Liver (tissue), 9 donors: ENCODE results near the gene TET3. TPM values are rescaled to one million over a fixed set of nuclear protein-coding genes. Genes with fewer than 3 reads are reported as not detected.
A peak's percentile ranks its signal among the peaks of the same experiment; 100 is the strongest.

Source experiments
- DNase-seq: peaks from one replicate; pipeline ENCODE4 v3.0.0-alpha.2; 2017; ENCODE audit warnings: low spot score
- H3K27ac ChIP-seq, 2 donors: one replicate each; pipeline ENCODE4 v1.7.0; 2013; ENCODE audit warnings: inconsistent platforms in 2 of 2, low read length in 2 of 2, control low read depth in 1 of 2, low read depth in 1 of 2, mild to moderate bottlenecking in 1 of 2
- H3K27me3 ChIP-seq, 4 donors: one replicate each; pipeline versions ENCODE4 v1.6.1 to v1.7.0; 2013; ENCODE audit warnings: low read length in 3 of 4, inconsistent platforms in 1 of 4, mild to moderate bottlenecking in 1 of 4, moderate library complexity in 1 of 4; ENCODE audit not compliant: control insufficient read depth in 4 of 4, insufficient read depth in 4 of 4
- H3K36me3 ChIP-seq, 4 donors: one replicate each; pipeline versions ENCODE4 v1.6.1 to v1.7.0; 2013; ENCODE audit warnings: low read length in 3 of 4, mild to moderate bottlenecking in 3 of 4, low read depth in 1 of 4, moderate library complexity in 1 of 4; ENCODE audit not compliant: control insufficient read depth in 4 of 4, insufficient read depth in 3 of 4
- H3K4me1 ChIP-seq, 4 donors: one replicate each; pipeline versions ENCODE4 v1.6.1 to v1.7.0; 2013; ENCODE audit warnings: low read length in 3 of 4, mild to moderate bottlenecking in 3 of 4, moderate library complexity in 1 of 4; ENCODE audit not compliant: control insufficient read depth in 4 of 4, insufficient read depth in 4 of 4
- H3K4me3 ChIP-seq, 3 donors: one replicate each; pipeline versions ENCODE4 v1.6.1 to v1.7.0; 2013; ENCODE audit warnings: low read length in 3 of 3, control low read depth in 1 of 3, low read depth in 1 of 3, mild to moderate bottlenecking in 1 of 3
- H3K9ac ChIP-seq, 2 donors: one replicate each; pipeline ENCODE4 v1.7.0; 2013; ENCODE audit warnings: low read length in 2 of 2, mild to moderate bottlenecking in 2 of 2, moderate library complexity in 2 of 2, control low read depth in 1 of 2, low read depth in 1 of 2
- H3K9me3 ChIP-seq, 4 donors: one replicate each; pipeline versions ENCODE4 v1.6.1 to v1.7.0; 2013; ENCODE audit warnings: low read length in 3 of 4; ENCODE audit not compliant: control insufficient read depth in 4 of 4
- EGR1 ChIP-seq, 2 donors: IDR thresholded peaks; 2 replicates each; pipeline ENCODE4 v1.6.1; 2016 to 2018; ENCODE audit warnings: antibody characterized with exemption in 2 of 2, low read depth in 2 of 2
- FOXA1 ChIP-seq: IDR thresholded peaks from 2 replicates; pipeline ENCODE4 v1.6.1; 2016; ENCODE audit warnings: antibody characterized with exemption
- FOXA2 ChIP-seq: IDR thresholded peaks from 2 replicates; pipeline ENCODE4 v1.6.1; 2016; ENCODE audit warnings: antibody characterized with exemption
- GABPA ChIP-seq, 2 donors: IDR thresholded peaks in 1 of 2; conservative IDR thresholded peaks in 1 of 2; 2 replicates each; pipeline ENCODE4 v1.6.1; 2016; ENCODE audit warnings: antibody characterized with exemption in 2 of 2, mild to moderate bottlenecking in 1 of 2, moderate library complexity in 1 of 2
- HNF4A ChIP-seq, 2 donors: conservative IDR thresholded peaks; 2 replicates each; pipeline ENCODE4 v1.6.1; 2016; ENCODE audit warnings: antibody characterized with exemption in 2 of 2, mild to moderate bottlenecking in 2 of 2
- HNF4G ChIP-seq: IDR thresholded peaks from 2 replicates; pipeline ENCODE4 v1.6.1; 2016; ENCODE audit warnings: antibody characterized with exemption
- JUND ChIP-seq, 2 donors: IDR thresholded peaks; 2 replicates each; pipeline ENCODE4 v1.6.1; 2016; ENCODE audit warnings: antibody characterized with exemption in 2 of 2
- NR2F2 ChIP-seq: IDR thresholded peaks from 2 replicates; pipeline ENCODE4 v1.6.1; 2016; ENCODE audit warnings: antibody characterized with exemption
- RAD21 ChIP-seq, 2 donors: IDR thresholded peaks; 2 replicates each; pipeline ENCODE4 v1.6.1; 2016; ENCODE audit warnings: antibody characterized with exemption in 2 of 2, mild to moderate bottlenecking in 2 of 2
- RXRA ChIP-seq, 2 donors: IDR thresholded peaks; 2 replicates each; pipeline ENCODE4 v1.6.1; 2017 to 2018; ENCODE audit warnings: antibody characterized with exemption in 2 of 2, mild to moderate bottlenecking in 1 of 2
- SP1 ChIP-seq: IDR thresholded peaks from 2 replicates; pipeline ENCODE4 v1.6.1; 2018; ENCODE audit warnings: antibody characterized with exemption, mild to moderate bottlenecking
- TAF1 ChIP-seq: conservative IDR thresholded peaks from 2 replicates; pipeline ENCODE4 v1.6.1; 2016; ENCODE audit warnings: antibody characterized with exemption, mild to moderate bottlenecking
- YY1 ChIP-seq: IDR thresholded peaks from 2 replicates; pipeline ENCODE4 v1.6.1; 2016; ENCODE audit warnings: antibody characterized with exemption, mild to moderate bottlenecking
- WGBS: extraction: QIAGEN DNeasy Blood & Tissue Kit; methylation state at CpG from one replicate; pipeline ENCODE4 v1.1.7; 2013; 5-methylcytosine and 5-hydroxymethylcytosine counted together
- polyA plus RNA-seq, 2 donors: library from polyadenylated mRNA; stranded (reverse) in 1 of 2; unstranded in 1 of 2; fragments of 200-250 nt in 1 of 2; fragments of >200 nt in 1 of 2; fragmentation: Nextera tagmentation in 1 of 2; extraction: Ambion mirVana in 1 of 2; gene quantifications; one replicate each; pipeline versions ENCODE4 v1.2.1 to v1.2.3, GENCODE V29; 2013 to 2015
- total RNA-seq, 2 donors: library from RNA; depleted of rRNA; stranded (reverse); fragments of >200 nt; gene quantifications; one replicate each; pipeline ENCODE4 v1.2.3, GENCODE V29; 2014
- TF ChIP-seq, protein P1 (sequence below): IDR thresholded peaks from 2 replicates; pipeline ENCODE4 v1.6.1; 2016; ENCODE audit warnings: antibody characterized with exemption, mild to moderate bottlenecking
- TF ChIP-seq, protein P2 (sequence below): fragments of 150-350 bp; IDR thresholded peaks from 2 replicates; pipeline ENCODE4 v1.5.1; 2017; ENCODE audit warnings: improper control_type of control experiment, low read depth, low read length; ENCODE audit not compliant: missing input control
- TF ChIP-seq, protein P3 (sequence below): IDR thresholded peaks from 2 replicates; pipeline ENCODE4 v1.6.1; 2016; ENCODE audit warnings: antibody characterized with exemption
- TF ChIP-seq, protein P4 (sequence below): IDR thresholded peaks from 2 replicates; pipeline ENCODE4 v1.6.1; 2016; ENCODE audit warnings: antibody characterized with exemption
- TF ChIP-seq, protein P5 (sequence below): IDR thresholded peaks from 2 replicates; pipeline ENCODE4 v1.6.1; 2016; ENCODE audit warnings: antibody characterized with exemption
- donor health status: healthy.
- donor health status: healthy.
- donor health status: healthy.
- donor health status: healthy.
- donor health status: healthy.

TET3 gene
- total and polyA plus RNA-seq, 4 donors, result 0.89 to 16.2 (median 3.2) TPM

DNA sequence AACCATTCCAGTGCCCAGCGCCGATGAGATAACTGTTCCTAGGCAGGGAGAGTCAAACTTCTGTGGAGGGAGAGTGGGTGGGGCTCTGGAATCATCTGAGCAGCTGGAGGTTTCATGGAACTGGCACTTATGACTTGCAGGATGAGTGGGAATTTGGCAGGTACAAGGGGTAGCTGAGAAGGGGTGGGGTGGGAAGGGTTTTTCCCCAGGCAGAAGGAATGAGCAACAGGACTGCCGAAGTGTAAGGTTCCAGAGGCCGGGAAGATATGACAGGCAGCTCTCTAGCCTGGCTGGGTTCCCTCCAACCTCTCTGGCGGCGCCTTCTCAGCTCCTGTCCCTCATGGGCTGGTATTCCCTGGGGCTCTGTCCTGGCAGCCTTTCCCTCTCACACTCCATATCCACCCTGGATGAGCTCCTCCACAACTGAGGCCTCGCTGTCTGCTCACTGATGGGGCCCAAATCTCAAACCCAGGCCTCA, 2.5 kb upstream of the TET3 start (continued):
- TF ChIP-seq, protein P1, sequence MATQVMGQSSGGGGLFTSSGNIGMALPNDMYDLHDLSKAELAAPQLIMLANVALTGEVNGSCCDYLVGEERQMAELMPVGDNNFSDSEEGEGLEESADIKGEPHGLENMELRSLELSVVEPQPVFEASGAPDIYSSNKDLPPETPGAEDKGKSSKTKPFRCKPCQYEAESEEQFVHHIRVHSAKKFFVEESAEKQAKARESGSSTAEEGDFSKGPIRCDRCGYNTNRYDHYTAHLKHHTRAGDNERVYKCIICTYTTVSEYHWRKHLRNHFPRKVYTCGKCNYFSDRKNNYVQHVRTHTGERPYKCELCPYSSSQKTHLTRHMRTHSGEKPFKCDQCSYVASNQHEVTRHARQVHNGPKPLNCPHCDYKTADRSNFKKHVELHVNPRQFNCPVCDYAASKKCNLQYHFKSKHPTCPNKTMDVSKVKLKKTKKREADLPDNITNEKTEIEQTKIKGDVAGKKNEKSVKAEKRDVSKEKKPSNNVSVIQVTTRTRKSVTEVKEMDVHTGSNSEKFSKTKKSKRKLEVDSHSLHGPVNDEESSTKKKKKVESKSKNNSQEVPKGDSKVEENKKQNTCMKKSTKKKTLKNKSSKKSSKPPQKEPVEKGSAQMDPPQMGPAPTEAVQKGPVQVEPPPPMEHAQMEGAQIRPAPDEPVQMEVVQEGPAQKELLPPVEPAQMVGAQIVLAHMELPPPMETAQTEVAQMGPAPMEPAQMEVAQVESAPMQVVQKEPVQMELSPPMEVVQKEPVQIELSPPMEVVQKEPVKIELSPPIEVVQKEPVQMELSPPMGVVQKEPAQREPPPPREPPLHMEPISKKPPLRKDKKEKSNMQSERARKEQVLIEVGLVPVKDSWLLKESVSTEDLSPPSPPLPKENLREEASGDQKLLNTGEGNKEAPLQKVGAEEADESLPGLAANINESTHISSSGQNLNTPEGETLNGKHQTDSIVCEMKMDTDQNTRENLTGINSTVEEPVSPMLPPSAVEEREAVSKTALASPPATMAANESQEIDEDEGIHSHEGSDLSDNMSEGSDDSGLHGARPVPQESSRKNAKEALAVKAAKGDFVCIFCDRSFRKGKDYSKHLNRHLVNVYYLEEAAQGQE, result no peak
- TF ChIP-seq HNF4A (conservative IDR thresholded peaks at IDR 0.05), result no peak

DNA sequence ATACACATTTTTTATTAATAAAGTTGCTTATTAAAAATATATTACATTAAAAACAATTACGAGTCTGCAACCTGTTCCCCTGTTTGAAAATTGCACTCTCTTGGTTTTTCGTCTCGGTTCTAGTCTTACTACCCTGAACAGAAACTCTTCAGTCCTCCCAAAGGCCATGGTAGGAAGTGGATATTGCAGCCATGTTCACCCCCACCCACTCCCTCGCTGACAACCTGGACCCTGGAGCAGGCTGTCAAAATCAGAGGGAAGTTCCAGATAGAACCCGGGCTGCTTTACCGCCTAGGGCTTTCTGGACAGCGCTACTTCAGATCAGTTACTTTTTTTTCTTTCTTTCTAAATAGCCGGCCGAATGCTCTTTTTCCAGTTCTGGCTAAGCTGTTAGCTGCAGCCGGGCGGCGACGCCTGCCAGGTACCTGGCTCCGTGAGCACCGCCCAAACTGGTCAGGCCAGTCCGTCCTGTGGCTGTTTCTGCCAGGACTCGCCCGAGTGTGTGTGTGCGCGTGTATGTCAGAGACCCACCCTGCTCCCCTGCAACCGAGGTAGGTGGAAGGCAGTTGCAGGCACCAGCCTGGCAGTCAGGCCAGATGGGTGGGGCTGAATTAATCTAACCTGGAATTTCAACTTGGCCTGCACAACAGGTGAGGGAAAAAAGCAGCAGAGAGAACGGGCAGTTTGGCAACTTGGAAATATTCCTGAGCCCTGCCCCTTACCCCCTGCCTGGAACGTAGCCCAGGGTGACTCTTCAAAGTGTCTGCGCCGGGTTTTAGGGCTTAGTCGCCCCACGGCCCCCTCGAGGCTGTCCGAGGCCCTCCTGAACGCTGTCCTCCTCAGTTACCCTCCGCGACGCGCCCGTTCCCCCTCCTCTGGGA, 1.1 kb upstream of the TET3 start:
- no peaks in the 10 kb centered on the region for H3K9me3 ChIP-seq
- peak; percentile 63 for DNase-seq
- TF ChIP-seq RXRA (IDR thresholded peaks at IDR 0.05) (peak in 1 of 2 donors; percentile 40), HNF4G (no peak), FOXA2 (no peak), YY1 (peak; percentile 29), FOXA1 (no peak), SP1 (peak; percentile 76), RAD21 (IDR thresholded peaks at IDR 0.05) (peak; percentile 12 to 29), EGR1 (IDR thresholded peaks at IDR 0.05; ENCODE audit: low read depth in 2 of 2) (no peak), TAF1 (no peak), NR2F2 (no peak), GABPA (IDR thresholded peaks at IDR 0.05 in 1 of 2, conservative IDR thresholded peaks at IDR 0.05 in 1 of 2) (no peak), HNF4A (conservative IDR thresholded peaks at IDR 0.05) (peak; percentile 37 to 49), JUND (IDR thresholded peaks at IDR 0.05) (no peak)
- TF ChIP-seq, protein P2, sequence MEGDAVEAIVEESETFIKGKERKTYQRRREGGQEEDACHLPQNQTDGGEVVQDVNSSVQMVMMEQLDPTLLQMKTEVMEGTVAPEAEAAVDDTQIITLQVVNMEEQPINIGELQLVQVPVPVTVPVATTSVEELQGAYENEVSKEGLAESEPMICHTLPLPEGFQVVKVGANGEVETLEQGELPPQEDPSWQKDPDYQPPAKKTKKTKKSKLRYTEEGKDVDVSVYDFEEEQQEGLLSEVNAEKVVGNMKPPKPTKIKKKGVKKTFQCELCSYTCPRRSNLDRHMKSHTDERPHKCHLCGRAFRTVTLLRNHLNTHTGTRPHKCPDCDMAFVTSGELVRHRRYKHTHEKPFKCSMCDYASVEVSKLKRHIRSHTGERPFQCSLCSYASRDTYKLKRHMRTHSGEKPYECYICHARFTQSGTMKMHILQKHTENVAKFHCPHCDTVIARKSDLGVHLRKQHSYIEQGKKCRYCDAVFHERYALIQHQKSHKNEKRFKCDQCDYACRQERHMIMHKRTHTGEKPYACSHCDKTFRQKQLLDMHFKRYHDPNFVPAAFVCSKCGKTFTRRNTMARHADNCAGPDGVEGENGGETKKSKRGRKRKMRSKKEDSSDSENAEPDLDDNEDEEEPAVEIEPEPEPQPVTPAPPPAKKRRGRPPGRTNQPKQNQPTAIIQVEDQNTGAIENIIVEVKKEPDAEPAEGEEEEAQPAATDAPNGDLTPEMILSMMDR, result no peak
- TF ChIP-seq, protein P3, sequence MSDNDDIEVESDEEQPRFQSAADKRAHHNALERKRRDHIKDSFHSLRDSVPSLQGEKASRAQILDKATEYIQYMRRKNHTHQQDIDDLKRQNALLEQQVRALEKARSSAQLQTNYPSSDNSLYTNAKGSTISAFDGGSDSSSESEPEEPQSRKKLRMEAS, result peak; percentile 39
- TF ChIP-seq, protein P4, sequence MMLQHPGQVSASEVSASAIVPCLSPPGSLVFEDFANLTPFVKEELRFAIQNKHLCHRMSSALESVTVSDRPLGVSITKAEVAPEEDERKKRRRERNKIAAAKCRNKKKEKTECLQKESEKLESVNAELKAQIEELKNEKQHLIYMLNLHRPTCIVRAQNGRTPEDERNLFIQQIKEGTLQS, result no peak
- TF ChIP-seq, protein P5, sequence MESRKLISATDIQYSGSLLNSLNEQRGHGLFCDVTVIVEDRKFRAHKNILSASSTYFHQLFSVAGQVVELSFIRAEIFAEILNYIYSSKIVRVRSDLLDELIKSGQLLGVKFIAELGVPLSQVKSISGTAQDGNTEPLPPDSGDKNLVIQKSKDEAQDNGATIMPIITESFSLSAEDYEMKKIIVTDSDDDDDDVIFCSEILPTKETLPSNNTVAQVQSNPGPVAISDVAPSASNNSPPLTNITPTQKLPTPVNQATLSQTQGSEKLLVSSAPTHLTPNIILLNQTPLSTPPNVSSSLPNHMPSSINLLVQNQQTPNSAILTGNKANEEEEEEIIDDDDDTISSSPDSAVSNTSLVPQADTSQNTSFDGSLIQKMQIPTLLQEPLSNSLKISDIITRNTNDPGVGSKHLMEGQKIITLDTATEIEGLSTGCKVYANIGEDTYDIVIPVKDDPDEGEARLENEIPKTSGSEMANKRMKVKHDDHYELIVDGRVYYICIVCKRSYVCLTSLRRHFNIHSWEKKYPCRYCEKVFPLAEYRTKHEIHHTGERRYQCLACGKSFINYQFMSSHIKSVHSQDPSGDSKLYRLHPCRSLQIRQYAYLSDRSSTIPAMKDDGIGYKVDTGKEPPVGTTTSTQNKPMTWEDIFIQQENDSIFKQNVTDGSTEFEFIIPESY, result no peak
- TF ChIP-seq, protein P1, result no peak
- H3K27me3 ChIP-seq, result peaks cover 0 to 3% (median 0%) of the 10 kb centered on the region in 4 donors
- H3K4me1 ChIP-seq, result peaks cover 14 to 64% (median 51%) of the 10 kb centered on the region in 4 donors
- peak overlapping the region; percentile 67 to 83 for H3K27ac ChIP-seq
- peak overlapping the region in 1 of 2 donors; percentile 74 for H3K9ac ChIP-seq
- H3K36me3 ChIP-seq, result no peaks in the 10 kb centered on the region
- 17% methylated on average over 35 of the region's 35 CpGs for WGBS
- H3K4me3 ChIP-seq, result peak overlapping the region; percentile 36 to 83 (median 67)
